Fibroblast of upper back skin (primary cell): ENCODE measurements around the gene PLEKHG3.
"Not testable (repeated sequence)": the region's sequence is repeated elsewhere in the genome, so short reads cannot be mapped to it uniquely, and the experiment has no call there.

Source experiments
- DNase-seq: peaks from one replicate; pipeline ENCODE4 v3.0.0-alpha.2; 2013

The PLEKHG3 gene

GRCh38 chr14:64704143-64704742 lies at the start of gene PLEKHG3:
Gene PLEKHG3 (plus strand): TSS chr14:64704424. CDS start chr14:64727632, 23,208 bp downstream.
- peak; percentile 73 for DNase-seq

- DNase-seq = peak; percentile 28
Observed at GRCh38 chr14:64654901-64655300, 49.3 kb upstream of the PLEKHG3 start.

GRCh38 chr14:64656986-64657385 lies 47.2 kb upstream of the PLEKHG3 start:
- DNase-seq = peak; percentile 88

GRCh38 chr14:64658201-64658600 lies 46.0 kb upstream of the PLEKHG3 start:
- no peak for DNase-seq

- not testable (repeated sequence) for DNase-seq
Observed at GRCh38 chr14:64658700-64659264, 45.4 kb upstream of the PLEKHG3 start.

GRCh38 chr14:64659366-64659765 lies 44.9 kb upstream of the PLEKHG3 start:
- DNase-seq = peak; percentile 55

GRCh38 chr14:64663174-64663573 lies 41.0 kb upstream of the PLEKHG3 start:
- no peak for DNase-seq

- DNase-seq = peak; percentile 78
Observed at GRCh38 chr14:64671591-64671990, 32.6 kb upstream of the PLEKHG3 start.

- DNase-seq = no peak
Observed at GRCh38 chr14:64673316-64673715, 30.9 kb upstream of the PLEKHG3 start.

GRCh38 chr14:64673748-64674147 lies 30.5 kb upstream of the PLEKHG3 start:
- no peak for DNase-seq

GRCh38 chr14:64674829-64675228 lies 29.4 kb upstream of the PLEKHG3 start:
- no peak for DNase-seq

- DNase-seq = no peak
Observed at GRCh38 chr14:64675312-64675711, 28.9 kb upstream of the PLEKHG3 start.

GRCh38 chr14:64676410-64677008 lies 27.7 kb upstream of the PLEKHG3 start:
- no peak for DNase-seq

- DNase-seq = no peak
Observed at GRCh38 chr14:64680013-64680713, 24.1 kb upstream of the PLEKHG3 start.

GRCh38 chr14:64680714-64681065 lies 23.5 kb upstream of the PLEKHG3 start:
- DNase-seq = no peak

GRCh38 chr14:64681796-64682710 lies 22.2 kb upstream of the PLEKHG3 start:
- peak; percentile 60 for DNase-seq

- no peak for DNase-seq
Observed at GRCh38 chr14:64682843-64683242, 21.4 kb upstream of the PLEKHG3 start.

- no peak for DNase-seq
Observed at GRCh38 chr14:64683264-64683663, 21.0 kb upstream of the PLEKHG3 start.

- peak; percentile 53 for DNase-seq
Observed at GRCh38 chr14:64684091-64684490, 20.1 kb upstream of the PLEKHG3 start.

GRCh38 chr14:64685371-64686281 lies 18.6 kb upstream of the PLEKHG3 start:
- DNase-seq = no peak

GRCh38 chr14:64686282-64686615 lies 18.0 kb upstream of the PLEKHG3 start:
- no peak for DNase-seq

- DNase-seq = no peak
Observed at GRCh38 chr14:64688031-64688430, 16.2 kb upstream of the PLEKHG3 start.
